Dendritic cell treated with granulocyte-macrophage colony-stimulating factor and Interleukin-4, amounts not matched to agents 40 ng/mL and 50 ng/mL, for 4 days (primary cell): Measurements from ENCODE around the gene HBQ1.
"Not testable (repeated sequence)": the region's sequence is repeated elsewhere in the genome, so short reads cannot be mapped to it uniquely, and the experiment has no call there.

Experiments used
- H3K27ac Mint-ChIP-seq: one replicate; pipeline ENCODE4 v1.8.0; 2022; ENCODE audit warnings: mild to moderate bottlenecking, mixed read lengths
- H3K27me3 Mint-ChIP-seq: one replicate; pipeline ENCODE4 v1.8.0; 2022; ENCODE audit warnings: mild to moderate bottlenecking, mixed read lengths
- H3K36me3 Mint-ChIP-seq: one replicate; pipeline ENCODE4 v1.8.0; 2022; ENCODE audit warnings: low read depth, mixed read lengths
- H3K4me1 Mint-ChIP-seq: one replicate; pipeline ENCODE4 v1.8.0; 2022; ENCODE audit warnings: low read depth, mixed read lengths
- H3K4me3 Mint-ChIP-seq: one replicate; pipeline ENCODE4 v1.8.0; 2022; ENCODE audit warnings: mild to moderate bottlenecking, moderate library complexity, mixed read lengths
- H3K9me3 Mint-ChIP-seq: one replicate; pipeline ENCODE4 v1.8.0; 2022; ENCODE audit warnings: mixed read lengths
- intact Hi-C: fragments of 100-400 bp; cut with micrococcal nuclease; formaldehyde crosslinking; loops from one replicate; pipeline ENCODE4 v1.15.0; 2022

Gene HBQ1

DNA sequence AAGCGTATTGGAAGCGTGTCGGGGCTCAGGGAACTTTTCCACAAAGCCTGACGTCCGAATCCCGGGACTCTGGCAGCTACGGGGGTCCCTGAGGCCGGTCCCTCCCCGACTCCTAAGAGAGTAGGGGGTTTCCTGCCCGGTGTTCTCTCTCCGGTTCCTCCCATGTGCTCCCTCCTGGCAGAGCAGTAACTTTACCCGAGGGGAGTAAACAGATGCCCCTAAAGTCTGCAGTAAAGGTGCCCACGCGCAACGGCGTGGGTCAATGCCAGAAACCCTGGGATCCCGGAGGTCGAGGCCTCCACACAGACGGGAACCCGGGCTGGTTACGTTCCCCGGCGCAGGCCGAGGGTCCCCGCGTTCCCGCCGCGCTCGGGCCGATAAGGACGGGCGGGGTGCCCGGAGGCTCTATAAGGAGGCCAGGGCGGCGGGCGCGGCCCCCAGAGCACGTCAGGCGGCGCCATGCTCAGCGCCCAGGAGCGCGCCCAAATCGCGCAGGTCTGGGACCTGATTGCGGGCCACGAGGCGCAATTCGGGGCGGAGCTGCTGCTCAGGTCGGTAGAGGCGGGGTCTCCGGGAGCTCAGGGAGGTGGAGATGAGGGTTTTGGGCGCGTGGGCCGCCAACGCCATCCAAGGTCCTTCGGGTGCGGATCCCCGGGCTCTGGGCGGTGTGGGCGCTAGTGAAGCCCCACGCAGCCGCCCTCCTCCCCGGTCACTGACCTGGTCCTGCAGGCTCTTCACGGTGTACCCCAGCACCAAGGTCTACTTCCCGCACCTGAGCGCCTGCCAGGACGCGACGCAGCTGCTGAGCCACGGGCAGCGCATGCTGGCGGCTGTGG is 14.5 kb upstream of the HBQ1 start, which contains the start of gene HBM:
HBM (plus strand) TSS at position 440 of the 836 bp plus-strand sequence; CDS start at position 460, 20 bp downstream.
- intact Hi-C loops: no loop called here
- no peak within 1 kb of the TSS for H3K27ac Mint-ChIP-seq
- H3K36me3 Mint-ChIP-seq: no peaks in the 10 kb centered on the region
- peaks cover 19% of the 10 kb centered on the region for H3K4me1 Mint-ChIP-seq
- H3K4me3 Mint-ChIP-seq: peak within 1 kb of the TSS; percentile 67
- no peaks in the 10 kb centered on the region for H3K9me3 Mint-ChIP-seq
- H3K27me3 Mint-ChIP-seq: peaks cover 83% of the 10 kb centered on the region

DNA sequence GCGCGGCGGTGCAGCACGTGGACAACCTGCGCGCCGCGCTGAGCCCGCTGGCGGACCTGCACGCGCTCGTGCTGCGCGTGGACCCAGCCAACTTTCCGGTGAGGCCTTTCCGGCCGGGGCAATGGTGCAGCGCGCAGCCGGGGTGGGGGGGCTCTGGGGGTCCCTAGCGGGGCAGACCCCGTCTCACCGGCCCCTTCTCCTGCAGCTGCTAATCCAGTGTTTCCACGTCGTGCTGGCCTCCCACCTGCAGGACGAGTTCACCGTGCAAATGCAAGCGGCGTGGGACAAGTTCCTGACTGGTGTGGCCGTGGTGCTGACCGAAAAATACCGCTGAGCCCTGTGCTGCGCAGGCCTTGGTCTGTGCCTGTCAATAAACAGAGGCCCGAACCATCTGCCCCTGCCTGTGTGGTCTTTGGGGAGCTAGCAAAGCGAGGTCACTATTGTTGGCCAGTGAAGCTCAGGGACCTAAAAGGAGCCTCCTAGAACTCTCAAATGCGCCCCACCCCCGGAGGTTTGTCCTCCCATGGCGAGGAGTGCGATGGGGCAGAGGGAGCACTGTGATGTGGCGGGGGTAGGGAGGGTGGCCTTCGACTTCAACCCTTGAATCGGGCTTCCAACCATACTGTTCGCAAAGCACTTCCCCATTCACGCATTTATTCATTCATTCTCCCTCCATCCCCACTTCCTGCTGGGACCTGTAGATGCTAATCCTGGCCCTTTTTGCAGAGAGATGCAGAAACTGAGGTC is 13.7 kb upstream of the HBQ1 start:
- no peak overlapping the region for H3K27ac Mint-ChIP-seq
- peaks cover 19% of the 10 kb centered on the region for H3K4me1 Mint-ChIP-seq
- intact Hi-C loops: no loop called here
- H3K4me3 Mint-ChIP-seq: no peak overlapping the region
- H3K27me3 Mint-ChIP-seq: peaks cover 84% of the 10 kb centered on the region
- no peaks in the 10 kb centered on the region for H3K36me3 Mint-ChIP-seq
- no peaks in the 10 kb centered on the region for H3K9me3 Mint-ChIP-seq

DNA sequence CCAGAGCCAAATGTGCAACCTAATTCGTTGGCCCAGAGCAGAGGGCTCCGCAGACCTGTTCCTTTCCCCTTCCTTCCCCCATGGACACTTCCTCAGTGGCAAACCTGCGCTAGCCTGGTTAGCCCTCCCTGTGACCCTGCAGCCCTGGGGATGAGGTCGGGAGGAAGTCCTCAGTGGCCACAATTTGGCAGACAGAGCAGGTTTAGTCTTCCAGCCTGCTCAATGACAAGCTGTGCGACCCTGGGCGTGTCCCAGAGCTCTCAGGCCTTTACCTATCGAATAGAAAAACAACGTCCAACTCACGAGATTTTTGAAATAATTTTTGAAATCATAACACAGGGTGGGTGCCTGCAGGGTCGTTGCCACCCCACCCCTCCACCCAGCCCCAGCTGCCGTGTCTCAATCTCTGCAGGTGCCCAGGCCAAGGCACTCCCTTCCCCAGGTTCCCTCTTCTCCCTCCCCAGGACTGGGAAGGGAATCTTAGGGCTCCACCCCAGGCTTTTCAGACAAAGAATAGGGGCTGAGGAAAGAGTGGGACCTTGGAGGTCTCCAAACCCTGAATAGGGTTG is 13.1 kb upstream of the HBQ1 start:
- intact Hi-C loops: no loop called here

DNA sequence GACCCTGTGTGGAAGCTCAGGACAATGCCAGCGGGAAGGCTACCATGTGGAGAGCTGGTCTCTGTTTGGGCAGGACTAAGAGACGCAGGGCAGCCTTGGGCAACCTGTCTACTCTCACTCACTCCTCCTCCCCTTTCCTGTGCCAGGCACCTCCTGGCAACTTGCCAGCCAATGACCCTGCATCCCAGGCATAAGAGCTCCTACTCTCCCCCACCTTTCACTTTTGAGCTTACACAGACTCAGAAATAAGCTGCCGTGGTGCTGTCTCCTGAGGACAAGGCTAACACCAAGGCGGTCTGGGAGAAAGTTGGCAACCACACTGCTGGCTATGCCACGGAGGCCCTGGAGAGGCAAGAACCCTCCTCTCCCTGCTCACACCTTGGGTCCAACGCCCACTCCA is 11.8 kb upstream of the HBQ1 start:
- H3K27me3 Mint-ChIP-seq: peaks cover 76% of the 10 kb centered on the region
- H3K4me1 Mint-ChIP-seq: peaks cover 22% of the 10 kb centered on the region
- H3K4me3 Mint-ChIP-seq: no peak overlapping the region
- H3K36me3 Mint-ChIP-seq: no peaks in the 10 kb centered on the region
- no peaks in the 10 kb centered on the region for H3K9me3 Mint-ChIP-seq
- no peak overlapping the region for H3K27ac Mint-ChIP-seq
- intact Hi-C loops: no loop called here

More for the DNA sequence above, 13.1 kb upstream of the HBQ1 start:
- H3K27ac Mint-ChIP-seq: no peak overlapping the region
- no peaks in the 10 kb centered on the region for H3K9me3 Mint-ChIP-seq
- H3K36me3 Mint-ChIP-seq: no peaks in the 10 kb centered on the region
- no peak overlapping the region for H3K4me3 Mint-ChIP-seq
- peaks cover 19% of the 10 kb centered on the region for H3K4me1 Mint-ChIP-seq
- H3K27me3 Mint-ChIP-seq: peaks cover 84% of the 10 kb centered on the region

DNA sequence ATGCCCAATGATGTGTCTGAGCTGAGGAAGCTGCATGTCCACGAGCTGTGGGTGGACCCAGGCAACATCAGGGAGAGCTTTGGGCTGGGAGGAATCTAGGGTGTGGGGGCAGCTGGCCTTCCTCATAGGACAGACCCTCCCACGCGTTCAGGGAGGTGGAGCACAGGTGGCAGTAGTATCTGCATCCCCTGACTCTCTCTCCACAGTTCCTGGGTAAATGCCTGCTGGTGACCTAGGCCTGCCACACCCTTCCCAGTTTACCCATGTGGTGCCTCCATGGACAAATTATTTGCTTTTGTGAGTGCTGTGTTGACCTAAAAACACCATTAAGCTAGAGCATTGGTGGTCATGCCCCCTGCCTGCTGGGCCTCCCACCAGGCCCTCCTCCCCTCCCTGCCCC is 11.2 kb upstream of the HBQ1 start:
- intact Hi-C loops: no loop called here
- no peaks in the 10 kb centered on the region for H3K9me3 Mint-ChIP-seq
- peaks cover 77% of the 10 kb centered on the region for H3K27me3 Mint-ChIP-seq
- H3K27ac Mint-ChIP-seq: no peak overlapping the region
- no peaks in the 10 kb centered on the region for H3K36me3 Mint-ChIP-seq
- no peak overlapping the region for H3K4me3 Mint-ChIP-seq
- peaks cover 28% of the 10 kb centered on the region for H3K4me1 Mint-ChIP-seq

DNA sequence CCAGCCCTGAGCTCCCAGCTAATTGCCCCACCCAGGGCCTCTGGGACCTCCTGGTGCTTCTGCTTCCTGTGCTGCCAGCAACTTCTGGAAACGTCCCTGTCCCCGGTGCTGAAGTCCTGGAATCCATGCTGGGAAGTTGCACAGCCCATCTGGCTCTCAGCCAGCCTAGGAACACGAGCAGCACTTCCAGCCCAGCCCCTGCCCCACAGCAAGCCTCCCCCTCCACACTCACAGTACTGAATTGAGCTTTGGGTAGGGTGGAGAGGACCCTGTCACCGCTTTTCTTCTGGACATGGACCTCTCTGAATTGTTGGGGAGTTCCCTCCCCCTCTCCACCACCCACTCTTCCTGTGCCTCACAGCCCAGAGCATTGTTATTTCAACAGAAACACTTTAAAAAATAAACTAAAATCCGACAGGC is 10.2 kb upstream of the HBQ1 start:
- Mint-ChIP-seq H3K27me3 (peaks cover 86% of the 10 kb centered on the region), H3K4me1 (peaks cover 36% of the 10 kb centered on the region)
- H3K36me3 Mint-ChIP-seq, H3K9me3 Mint-ChIP-seq, H3K27ac Mint-ChIP-seq, H3K4me3 Mint-ChIP-seq, intact Hi-C loops: not testable (repeated sequence)

DNA sequence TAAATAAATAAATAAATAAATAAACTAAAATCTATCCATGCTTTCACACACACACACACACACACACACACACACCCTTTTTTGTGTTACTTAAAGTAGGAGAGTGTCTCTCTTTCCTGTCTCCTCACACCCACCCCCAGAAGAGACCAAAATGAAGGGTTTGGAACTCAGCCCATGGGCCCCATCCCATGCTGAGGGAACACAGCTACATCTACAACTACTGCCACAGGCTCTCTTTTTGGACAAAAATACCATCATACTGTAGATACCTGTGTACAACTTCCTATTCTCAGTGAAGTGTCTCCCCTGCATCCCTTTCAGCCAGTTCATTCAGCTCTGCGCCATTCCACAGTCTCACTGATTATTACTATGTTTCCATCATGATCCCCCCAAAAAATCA is 9.5 kb upstream of the HBQ1 start:
- peaks cover 86% of the 10 kb centered on the region for H3K27me3 Mint-ChIP-seq
- H3K4me1 Mint-ChIP-seq: peaks cover 35% of the 10 kb centered on the region
- H3K4me3 Mint-ChIP-seq: no peak overlapping the region
- intact Hi-C loops: no loop called here
- no peak overlapping the region for H3K27ac Mint-ChIP-seq
- no peaks in the 10 kb centered on the region for H3K36me3 Mint-ChIP-seq
- no peaks in the 10 kb centered on the region for H3K9me3 Mint-ChIP-seq

DNA sequence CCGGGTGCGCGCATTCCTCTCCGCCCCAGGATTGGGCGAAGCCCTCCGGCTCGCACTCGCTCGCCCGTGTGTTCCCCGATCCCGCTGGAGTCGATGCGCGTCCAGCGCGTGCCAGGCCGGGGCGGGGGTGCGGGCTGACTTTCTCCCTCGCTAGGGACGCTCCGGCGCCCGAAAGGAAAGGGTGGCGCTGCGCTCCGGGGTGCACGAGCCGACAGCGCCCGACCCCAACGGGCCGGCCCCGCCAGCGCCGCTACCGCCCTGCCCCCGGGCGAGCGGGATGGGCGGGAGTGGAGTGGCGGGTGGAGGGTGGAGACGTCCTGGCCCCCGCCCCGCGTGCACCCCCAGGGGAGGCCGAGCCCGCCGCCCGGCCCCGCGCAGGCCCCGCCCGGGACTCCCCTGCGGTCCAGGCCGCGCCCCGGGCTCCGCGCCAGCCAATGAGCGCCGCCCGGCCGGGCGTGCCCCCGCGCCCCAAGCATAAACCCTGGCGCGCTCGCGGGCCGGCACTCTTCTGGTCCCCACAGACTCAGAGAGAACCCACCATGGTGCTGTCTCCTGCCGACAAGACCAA is 7.8 kb upstream of the HBQ1 start, which contains the start of gene HBA2:
HBA2 (plus strand) TSS at position 503 of the 568 bp plus-strand sequence; CDS start at position 540, 37 bp downstream.
- intact Hi-C loops, H3K36me3 Mint-ChIP-seq, H3K4me3 Mint-ChIP-seq, H3K9me3 Mint-ChIP-seq, H3K27ac Mint-ChIP-seq: not testable (repeated sequence)
- peaks cover 77% of the 10 kb centered on the region for H3K27me3 Mint-ChIP-seq
- peaks cover 26% of the 10 kb centered on the region for H3K4me1 Mint-ChIP-seq

DNA sequence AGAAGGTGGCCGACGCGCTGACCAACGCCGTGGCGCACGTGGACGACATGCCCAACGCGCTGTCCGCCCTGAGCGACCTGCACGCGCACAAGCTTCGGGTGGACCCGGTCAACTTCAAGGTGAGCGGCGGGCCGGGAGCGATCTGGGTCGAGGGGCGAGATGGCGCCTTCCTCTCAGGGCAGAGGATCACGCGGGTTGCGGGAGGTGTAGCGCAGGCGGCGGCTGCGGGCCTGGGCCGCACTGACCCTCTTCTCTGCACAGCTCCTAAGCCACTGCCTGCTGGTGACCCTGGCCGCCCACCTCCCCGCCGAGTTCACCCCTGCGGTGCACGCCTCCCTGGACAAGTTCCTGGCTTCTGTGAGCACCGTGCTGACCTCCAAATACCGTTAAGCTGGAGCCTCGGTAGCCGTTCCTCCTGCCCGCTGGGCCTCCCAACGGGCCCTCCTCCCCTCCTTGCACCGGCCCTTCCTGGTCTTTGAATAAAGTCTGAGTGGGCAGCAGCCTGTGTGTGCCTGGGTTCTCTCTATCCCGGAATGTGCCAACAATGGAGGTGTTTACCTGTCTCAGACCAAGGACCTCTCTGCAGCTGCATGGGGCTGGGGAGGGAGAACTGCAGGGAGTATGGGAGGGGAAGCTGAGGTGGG is 6.9 kb upstream of the HBQ1 start:
- Mint-ChIP-seq H3K4me1 (peaks cover 26% of the 10 kb centered on the region), H3K27me3 (peaks cover 77% of the 10 kb centered on the region)
- H3K27ac Mint-ChIP-seq, H3K4me3 Mint-ChIP-seq, intact Hi-C loops, H3K36me3 Mint-ChIP-seq, H3K9me3 Mint-ChIP-seq: not testable (repeated sequence)

DNA sequence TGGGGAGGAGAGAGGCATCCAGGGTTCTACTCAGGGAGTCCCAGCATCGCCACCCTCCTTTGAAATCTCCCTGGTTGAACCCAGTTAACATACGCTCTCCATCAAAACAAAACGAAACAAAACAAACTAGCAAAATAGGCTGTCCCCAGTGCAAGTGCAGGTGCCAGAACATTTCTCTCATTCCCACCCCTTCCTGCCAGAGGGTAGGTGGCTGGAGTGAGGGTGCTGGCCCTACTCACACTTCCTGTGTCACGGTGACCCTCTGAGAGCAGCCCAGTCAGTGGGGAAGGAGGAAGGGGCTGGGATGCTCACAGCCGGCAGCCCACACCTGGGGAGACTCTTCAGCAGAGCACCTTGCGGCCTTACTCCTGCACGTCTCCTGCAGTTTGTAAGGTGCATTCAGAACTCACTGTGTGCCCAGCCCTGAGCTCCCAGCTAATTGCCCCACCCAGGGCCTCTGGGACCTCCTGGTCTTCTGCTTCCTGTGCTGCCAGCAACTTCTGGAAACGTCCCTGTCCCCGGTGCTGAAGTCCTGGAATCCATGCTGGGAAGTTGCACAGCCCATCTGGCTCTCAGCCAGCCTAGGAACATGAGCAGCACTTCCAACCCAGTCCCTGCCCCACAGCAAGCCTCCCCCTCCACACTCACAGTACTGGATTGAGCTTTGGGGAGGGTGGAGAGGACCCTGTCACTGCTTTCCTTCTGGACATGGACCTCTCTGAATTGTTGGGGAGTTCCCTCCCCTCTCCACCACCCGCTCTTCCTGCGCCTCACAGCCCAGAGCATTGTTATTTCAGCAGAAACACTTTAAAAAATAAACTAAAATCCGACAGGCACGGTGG is 6.1 kb upstream of the HBQ1 start:
- Mint-ChIP-seq H3K27me3 (peaks cover 76% of the 10 kb centered on the region), H3K4me1 (peaks cover 26% of the 10 kb centered on the region)
- H3K36me3 Mint-ChIP-seq, H3K4me3 Mint-ChIP-seq, H3K9me3 Mint-ChIP-seq, intact Hi-C loops, H3K27ac Mint-ChIP-seq: not testable (repeated sequence)

DNA sequence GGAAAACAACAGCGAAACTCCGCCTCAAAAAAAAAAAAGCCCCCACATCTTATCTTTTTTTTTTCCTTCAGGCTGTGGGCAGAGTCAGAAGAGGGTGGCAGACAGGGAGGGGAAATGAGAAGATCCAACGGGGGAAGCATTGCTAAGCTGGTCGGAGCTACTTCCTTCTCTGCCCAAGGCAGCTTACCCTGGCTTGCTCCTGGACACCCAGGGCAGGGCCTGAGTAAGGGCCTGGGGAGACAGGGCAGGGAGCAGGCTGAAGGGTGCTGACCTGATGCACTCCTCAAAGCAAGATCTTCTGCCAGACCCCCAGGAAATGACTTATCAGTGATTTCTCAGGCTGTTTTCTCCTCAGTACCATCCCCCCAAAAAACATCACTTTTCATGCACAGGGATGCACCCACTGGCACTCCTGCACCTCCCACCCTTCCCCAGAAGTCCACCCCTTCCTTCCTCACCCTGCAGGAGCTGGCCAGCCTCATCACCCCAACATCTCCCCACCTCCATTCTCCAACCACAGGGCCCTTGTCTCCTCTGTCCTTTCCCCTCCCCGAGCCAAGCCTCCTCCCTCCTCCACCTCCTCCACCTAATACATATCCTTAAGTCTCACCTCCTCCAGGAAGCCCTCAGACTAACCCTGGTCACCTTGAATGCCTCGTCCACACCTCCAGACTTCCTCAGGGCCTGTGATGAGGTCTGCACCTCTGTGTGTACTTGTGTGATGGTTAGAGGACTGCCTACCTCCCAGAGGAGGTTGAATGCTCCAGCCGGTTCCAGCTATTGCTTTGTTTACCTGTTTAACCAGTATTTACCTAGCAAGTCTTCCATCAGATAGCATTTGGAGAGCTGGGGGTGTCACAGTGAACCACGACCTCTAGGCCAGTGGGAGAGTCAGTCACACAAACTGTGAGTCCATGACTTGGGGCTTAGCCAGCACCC is 5.0 kb upstream of the HBQ1 start:
- no peaks in the 10 kb centered on the region for H3K36me3 Mint-ChIP-seq
- intact Hi-C loops: no loop called here
- peaks cover 74% of the 10 kb centered on the region for H3K27me3 Mint-ChIP-seq

DNA sequence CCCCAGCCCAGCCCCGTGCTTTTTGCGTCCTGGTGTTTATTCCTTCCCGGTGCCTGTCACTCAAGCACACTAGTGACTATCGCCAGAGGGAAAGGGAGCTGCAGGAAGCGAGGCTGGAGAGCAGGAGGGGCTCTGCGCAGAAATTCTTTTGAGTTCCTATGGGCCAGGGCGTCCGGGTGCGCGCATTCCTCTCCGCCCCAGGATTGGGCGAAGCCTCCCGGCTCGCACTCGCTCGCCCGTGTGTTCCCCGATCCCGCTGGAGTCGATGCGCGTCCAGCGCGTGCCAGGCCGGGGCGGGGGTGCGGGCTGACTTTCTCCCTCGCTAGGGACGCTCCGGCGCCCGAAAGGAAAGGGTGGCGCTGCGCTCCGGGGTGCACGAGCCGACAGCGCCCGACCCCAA is 4.3 kb upstream of the HBQ1 start:
- H3K36me3 Mint-ChIP-seq, H3K27ac Mint-ChIP-seq, H3K4me3 Mint-ChIP-seq, H3K9me3 Mint-ChIP-seq, intact Hi-C loops: not testable (repeated sequence)
- Mint-ChIP-seq H3K4me1 (peaks cover 26% of the 10 kb centered on the region), H3K27me3 (peaks cover 72% of the 10 kb centered on the region)

More for the DNA sequence above, 5.0 kb upstream of the HBQ1 start:
- Mint-ChIP-seq H3K4me1 (peaks cover 26% of the 10 kb centered on the region), H3K27ac (no peak overlapping the region), H3K4me3 (no peak overlapping the region), H3K9me3 (no peaks in the 10 kb centered on the region)
